GM13977 (cell line): ENCODE results near the gene ZNF350.

Experiments used
- DNase-seq: peaks from one replicate; pipeline ENCODE4 v3.0.0; 2012; ENCODE audit warnings: low spot score
- CTCF ChIP-seq: IDR thresholded peaks from 2 replicates; pipeline ENCODE4 v1.5.1; 2012; ENCODE audit warnings: mild to moderate bottlenecking, control low read depth; ENCODE audit not compliant: insufficient read depth; ENCODE audit errors: extremely low read depth, missing control alignments
- in situ Hi-C: fragments of 300-500 bp; cut with MboI; formaldehyde crosslinking; loops from one replicate; pipeline ENCODE4 v1.12.0; 2022; ENCODE audit warnings: low sequenced_read_pairs, low pct_unique_long_range_greater_than_20kb, mixed read lengths, inconsistent platforms; ENCODE audit not compliant: unreplicated experiment

Gene ZNF350

GRCh38 chr19:52020506-52020905 is 33.9 kb upstream of the ZNF350 start:
- in situ Hi-C loops: no loop called here
- no peak for DNase-seq

GRCh38 chr19:52010674-52011073 is 24.0 kb upstream of the ZNF350 start:
- in situ Hi-C loops: no loop called here
- TF ChIP-seq CTCF: no peak
- DNase-seq: no peak

More at GRCh38 chr19:52020506-52020905, 33.9 kb upstream of the ZNF350 start:
- TF ChIP-seq CTCF: no peak

- peak; percentile 81 for DNase-seq
- in situ Hi-C loops: no loop called here
- no peak for TF ChIP-seq CTCF
Observed at GRCh38 chr19:52007806-52008557, 21.3 kb upstream of the ZNF350 start, which contains the start of gene ZNF615. Gene ZNF615 (minus strand): TSS chr19:52008211. CDS start chr19:52003711, 4,500 bp downstream.

GRCh38 chr19:52007451-52007805 is 20.8 kb upstream of the ZNF350 start:
- TF ChIP-seq CTCF: no peak
- in situ Hi-C loops: no loop called here
- no peak for DNase-seq

- no peak for TF ChIP-seq CTCF
- no peak for DNase-seq
- in situ Hi-C loops: no loop called here
Observed at GRCh38 chr19:51994048-51994644, 7.5 kb upstream of the ZNF350 start.

GRCh38 chr19:51993422-51993821 is 6.8 kb upstream of the ZNF350 start:
- no peak for TF ChIP-seq CTCF
- in situ Hi-C loops: no loop called here
- no peak for DNase-seq
